Measurements from ENCODE around the gene PVRIG.
A peak's percentile ranks its signal among the peaks of the same experiment; 100 is the strongest.
"Not testable (repeated sequence)": the region's sequence is repeated elsewhere in the genome, so short reads cannot be mapped to it uniquely, and the experiment has no call there.

The PVRIG gene

DNA sequence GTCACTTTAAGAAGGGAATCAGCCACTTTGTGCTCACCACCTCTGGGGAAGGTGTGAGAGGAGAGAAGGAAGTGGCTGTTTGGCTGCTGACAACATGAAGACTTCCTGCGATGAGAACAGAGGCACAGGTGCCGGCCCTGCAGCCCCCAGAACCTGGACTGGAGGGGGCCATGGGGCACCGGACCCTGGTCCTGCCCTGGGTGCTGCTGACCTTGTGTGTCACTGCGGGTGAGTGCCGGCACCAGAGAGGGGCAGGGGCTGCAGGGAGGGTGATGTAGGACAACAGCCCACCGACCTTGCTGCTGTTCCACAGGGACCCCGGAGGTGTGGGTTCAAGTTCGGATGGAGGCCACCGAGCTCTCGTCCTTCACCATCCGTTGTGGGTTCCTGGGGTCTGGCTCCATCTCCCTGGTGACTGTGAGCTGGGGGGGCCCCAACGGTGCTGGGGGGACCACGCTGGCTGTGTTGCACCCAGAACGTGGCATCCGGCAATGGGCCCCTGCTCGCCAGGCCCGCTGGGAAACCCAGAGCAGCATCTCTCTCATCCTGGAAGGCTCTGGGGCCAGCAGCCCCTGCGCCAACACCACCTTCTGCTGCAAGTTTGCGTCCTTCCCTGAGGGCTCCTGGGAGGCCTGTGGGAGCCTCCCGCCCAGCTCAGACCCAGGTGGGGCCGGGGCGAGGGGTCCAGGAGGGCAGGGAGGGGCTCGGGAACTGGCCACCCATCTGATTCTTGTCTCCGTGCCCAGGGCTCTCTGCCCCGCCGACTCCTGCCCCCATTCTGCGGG, at the start of gene PVRIG:
PVRIG (plus strand) TSS at position 149 of the 785 bp plus-strand sequence; CDS start at position 171, 22 bp downstream.
- not testable (repeated sequence) for DNase-seq

DNA sequence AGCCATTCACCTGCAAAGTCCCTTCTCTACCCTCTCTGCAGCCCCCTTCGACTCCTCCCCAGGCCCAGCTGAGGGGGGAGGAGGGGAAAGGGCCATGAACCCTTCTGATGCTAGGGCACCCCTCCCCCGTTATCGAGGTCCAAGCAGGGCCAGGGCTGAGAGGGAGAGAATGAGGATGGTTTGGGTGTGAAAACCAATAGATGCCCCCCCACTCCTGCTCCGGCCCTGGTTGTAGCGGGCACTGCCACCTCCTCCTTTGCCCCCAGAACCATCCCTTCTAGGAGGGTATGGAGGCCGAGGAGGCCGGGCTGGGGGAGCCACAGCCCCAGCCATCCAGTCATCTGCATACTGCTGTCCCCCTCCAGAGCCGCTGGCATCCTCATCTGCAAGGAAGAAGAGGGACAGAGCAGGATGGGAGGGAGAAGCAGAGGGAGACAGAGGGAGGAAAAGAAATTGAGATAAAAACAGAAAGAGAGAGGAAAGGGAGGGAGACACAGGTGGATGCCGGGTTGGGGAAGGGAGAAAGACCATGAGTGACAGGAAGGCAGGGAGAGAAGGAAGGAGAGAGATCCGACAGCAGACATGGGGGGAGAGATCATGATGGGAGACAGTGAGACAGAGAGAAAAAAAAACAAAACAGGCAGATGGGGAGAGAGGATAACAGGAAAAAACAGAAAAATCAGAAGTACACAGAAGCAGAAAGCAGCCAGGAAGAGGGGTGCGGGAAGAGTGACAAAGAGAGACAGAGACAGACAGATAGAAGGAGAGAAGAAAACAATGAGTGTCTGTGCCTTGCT, 49.5 kb upstream of the PVRIG start:
- DNase-seq = no peak

DNA sequence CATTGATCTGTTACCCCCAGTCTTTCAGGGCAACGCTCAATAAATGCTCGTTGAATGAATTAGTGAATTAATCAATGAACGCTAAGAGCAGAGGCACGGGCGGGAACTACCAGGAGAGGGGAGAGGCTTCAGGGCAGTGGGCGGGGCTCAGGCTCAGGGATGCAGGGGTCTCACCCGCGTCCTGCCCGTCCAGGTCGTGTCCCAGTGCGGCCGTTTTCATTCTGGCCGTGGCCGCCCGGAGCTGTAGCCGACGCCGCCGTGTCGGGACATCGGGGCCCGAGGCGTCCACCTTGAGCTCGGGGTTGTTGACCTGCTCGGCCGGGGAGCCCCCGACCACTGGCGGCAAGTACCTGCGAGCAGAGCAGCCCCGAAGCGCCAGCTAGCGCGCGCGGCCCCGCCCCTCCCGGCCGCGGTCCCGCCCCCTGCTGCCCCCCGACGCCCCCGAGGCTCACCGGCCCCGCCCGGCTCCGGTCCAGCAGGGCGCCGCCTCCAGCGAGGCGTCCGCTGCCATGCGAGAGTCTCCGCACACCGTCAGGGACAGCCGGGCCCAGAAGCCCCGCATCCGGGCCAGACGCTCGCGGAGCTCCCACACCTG, 48.6 kb upstream of the PVRIG start:
- DNase-seq = no peak

DNA sequence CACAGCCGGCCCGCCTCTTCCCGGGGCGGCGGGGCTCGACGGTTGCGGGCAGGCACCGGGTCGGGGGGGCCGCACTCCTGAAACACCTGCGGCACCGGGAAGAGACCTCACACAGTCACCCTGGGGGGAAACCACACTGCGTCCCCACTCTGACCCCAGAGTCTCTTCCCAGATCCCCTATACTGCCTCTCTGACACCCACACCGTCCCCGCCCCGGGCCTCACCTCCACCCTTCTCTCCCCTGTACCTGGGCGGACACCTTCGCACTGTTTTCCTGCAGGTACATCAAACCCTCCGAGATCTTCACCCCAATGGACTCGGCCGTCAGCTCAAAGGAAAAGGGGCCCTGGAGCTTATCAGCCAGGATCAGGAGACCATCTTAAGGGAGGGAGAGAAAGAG, 47.9 kb upstream of the PVRIG start:
- DNase-seq = no peak

DNA sequence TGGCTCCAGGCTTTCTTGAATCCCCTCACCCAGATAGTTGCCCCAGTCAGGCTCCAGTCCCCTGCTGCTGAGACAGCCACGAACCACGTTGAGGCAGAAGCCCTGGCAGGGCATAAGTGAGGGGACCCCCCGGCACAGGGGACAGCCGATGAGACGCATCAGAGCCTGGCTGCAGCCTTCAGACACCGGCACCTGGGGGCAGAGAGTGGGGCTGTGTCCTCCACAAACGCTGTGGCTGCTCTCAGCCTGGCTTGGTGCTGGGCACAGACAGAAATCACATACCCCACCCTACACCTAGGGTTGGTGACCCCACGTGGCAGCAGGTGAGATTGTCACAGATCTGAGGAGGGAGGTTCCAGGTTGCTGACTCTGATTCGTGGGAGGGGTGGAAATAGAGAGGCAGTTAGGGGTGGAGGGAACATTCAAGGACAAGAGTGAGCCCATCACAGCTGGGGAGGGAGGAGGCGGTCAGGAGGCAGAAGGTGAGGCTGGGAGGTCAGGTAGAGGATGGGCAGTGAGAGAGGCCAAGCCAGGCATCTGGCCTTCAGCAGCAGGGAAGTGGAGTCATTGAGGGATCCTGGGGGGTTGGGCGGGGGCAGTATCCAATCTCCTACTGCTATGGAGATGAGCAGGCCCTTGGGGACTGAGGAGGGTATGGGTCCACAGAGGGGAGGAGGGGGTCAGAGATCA, 45.8 kb upstream of the PVRIG start:
- no peak for DNase-seq

DNA sequence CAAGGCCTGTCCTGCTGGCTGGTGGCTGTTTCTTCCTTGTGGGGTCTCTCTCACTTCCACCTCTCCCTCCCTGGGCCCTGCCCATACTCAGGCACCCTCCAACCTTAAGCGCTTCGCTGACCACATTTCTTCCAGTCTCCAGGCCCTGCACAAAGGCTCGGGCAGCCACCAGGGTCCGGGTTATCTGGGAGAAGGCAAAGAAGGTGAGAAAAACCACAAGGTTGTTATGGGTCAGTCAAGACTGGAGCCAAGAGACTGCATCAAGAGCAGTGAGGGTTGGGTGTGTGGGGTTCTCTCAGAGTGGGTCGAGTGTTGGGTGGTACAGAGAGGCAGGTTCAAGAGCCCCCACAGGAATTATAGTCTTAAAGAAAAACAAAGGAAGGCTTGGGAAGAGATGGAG, 45.2 kb upstream of the PVRIG start:
- no peak for DNase-seq

DNA sequence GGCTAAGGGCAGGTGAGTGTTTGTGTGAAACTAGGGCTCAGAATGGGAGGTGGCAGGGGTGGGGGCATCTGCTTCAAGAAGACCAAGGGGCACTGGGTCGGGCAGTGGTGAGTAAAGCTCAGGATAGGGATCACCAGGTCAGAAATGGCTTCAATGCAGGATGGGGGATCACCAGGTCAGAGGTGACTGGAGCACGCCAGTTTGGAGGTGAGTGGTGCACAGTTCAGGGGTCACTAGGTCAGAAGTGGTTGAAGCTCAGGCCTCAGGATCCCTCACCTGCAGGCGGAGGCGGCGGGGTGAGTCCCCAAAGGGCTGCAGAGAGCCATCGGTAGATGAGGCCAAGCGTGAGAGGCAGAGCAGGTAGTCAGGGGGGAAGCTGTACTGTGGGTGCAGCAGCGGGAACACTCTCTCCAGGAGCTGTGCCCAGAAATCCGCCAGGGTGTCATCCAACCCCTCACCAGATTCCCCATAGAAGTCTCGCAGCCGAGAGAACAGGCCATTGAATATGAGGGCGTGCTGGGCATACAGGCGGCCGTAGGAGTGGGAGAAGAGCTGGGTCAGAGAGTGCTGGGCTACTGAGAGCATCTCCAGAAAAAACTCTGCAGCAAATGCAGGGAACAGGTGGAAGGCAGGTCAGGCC, 44.3 kb upstream of the PVRIG start:
- no peak for DNase-seq

DNA sequence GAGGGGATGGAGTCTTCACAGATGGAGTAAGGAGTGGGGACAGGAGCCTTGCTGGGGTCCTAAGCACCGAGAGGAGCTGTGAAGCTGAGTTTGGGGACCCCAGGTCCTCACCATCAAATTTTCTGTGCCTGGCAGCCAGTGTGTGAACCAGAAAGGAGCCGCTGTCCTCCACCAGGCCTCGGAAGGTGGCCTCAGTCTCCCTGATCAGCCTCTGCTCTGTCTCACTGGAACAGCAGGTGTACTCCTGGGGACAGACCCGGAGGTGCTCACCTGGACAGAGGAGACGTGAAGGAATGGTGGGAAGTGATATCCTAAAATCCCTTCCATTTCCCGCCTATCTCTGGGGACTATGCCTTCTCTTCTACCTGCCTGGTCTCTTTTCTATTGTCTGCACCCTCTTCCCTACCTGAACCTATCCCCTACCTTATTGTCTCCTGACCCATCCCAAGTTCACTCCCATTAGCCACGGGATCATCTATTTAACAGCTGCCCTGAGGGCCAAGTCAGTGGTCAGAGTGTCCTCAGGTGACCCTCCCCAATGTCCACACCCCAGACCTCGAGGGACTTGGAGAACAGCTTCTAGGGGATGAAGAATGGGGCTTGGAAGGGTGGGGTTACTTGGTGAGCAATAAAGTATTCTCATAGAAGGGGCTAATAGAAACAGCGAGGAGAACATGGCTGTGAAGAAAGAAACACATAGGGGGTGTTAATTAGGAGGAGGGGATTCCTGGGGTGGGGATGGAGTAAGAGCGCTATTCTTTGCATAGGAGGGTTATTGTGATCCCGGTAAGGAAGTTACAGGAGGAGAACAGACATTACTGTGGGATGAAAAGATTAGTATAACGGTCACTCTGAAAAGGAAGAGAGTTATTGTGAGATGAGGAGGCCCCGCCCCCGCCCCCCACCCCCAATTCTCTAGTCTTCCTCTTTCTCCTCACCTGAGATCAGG, 43.4 kb upstream of the PVRIG start:
- DNase-seq = peak in 1 of 3 experiments; percentile 58

DNA sequence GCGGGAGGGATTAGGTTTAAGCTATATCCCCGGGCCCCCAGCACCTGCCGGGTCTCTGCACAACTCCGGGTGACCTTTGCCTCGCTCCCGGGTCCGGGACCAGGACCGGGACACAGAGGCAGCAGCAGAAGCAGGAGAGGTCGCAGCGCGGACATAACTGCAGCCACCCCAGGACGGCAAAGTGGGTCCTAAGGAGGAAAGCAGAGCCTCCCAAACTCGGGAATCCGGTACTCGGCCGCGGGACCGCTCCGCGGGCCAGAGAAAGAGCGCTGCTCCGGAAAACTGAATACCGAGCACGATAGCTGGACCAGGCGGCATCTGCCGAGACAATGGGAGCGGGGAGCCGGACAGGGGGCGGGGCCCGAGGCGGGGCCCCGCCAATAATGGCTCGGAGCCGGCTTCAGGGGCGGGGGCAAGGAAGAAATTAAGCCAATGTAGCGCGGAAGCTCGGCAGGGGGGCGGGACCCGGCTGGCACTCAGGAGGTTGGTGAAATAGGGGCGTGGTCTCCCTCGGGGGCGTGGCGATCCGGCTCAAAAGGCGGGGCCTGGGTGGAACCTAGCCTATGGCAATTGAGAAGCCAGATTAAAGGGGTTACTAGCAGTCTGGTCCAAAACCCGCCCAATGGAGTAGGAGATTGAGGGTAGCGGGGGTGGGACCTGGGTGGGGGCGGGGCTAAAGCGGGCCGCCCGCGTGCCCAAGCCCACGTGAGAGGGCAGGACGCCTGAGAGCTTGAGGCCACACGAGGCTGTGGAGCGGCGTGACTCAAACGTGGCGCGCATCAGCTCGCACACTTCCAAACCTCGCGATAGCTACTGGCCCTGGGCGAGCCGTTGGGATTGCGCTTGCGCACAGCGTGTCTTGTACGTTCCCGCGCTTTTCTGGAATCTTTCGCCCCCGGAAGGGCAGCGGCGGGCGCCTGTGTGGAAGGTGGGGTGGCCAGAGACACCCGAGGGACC, 42.4 kb upstream of the PVRIG start, which contains the start of the genes GPC2 and STAG3:
GPC2 (minus strand) TSS at position 337 of the 957 bp plus-strand sequence; CDS start at position 155, 182 bp downstream.
STAG3 (plus strand) TSS at position 874 of the 957 bp plus-strand sequence. CDS start 2,639 bp downstream, outside the sequence.
- DNase-seq = peak; percentile 99 to 100 (median 100)

DNA sequence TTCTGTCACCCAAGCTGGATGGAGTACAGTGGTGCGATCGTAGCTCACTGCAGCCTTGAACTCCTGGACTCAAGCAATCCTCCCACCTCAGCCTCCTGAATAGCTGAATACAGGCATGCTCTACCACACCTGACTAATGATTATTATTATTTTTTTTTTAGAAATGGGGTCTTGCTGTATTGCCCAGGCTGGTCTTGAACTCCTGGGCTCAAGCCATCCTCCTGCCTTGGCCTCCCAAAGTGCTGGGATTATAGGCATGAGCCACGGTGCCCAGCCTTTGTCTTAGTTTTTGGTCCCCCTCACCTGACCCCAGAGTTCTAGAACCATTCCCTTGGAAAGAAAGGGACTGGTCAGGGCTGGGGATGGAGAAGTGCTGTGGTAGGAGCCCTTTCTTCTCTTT, 39.7 kb upstream of the PVRIG start:
- not testable (repeated sequence) for DNase-seq

DNA sequence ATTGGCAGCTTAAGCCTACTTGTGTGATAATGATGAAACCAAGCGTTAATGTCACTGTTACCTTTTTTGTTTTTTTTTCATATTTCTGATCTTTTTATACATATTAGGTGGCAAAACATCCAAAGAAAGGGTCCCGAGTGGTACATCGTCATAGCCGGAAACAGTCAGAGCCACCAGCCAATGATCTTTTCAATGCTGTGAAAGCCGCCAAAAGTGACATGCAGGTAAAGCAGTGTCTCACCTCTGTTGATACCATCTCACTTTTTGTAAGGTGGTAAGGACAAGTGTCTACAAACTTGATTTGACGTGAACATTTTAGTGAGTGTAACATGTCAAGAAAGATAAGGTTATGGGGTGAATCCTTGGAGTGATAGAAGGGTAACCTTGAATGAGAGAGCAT, 37.1 kb upstream of the PVRIG start:
- not testable (repeated sequence) for DNase-seq

DNA sequence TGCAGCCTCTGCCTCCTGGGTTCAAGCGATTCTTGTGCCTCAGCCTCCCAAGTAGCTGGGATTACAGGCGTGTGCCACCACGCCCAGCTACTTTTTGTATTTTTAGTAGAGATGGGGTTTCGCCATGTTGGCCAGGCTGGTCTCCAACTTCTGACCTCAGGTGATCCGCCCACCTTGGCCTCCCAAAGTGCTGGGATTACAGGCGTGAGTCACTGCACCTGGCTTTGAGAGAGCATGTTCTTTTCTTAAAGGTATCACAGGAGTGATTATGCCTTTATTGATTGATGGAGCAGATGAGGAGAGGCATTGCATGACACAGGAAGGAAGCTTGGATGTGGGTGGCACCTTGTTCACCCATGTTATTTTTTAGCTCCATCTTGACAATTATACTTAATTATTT, 36.7 kb upstream of the PVRIG start:
- DNase-seq = not testable (repeated sequence)

DNA sequence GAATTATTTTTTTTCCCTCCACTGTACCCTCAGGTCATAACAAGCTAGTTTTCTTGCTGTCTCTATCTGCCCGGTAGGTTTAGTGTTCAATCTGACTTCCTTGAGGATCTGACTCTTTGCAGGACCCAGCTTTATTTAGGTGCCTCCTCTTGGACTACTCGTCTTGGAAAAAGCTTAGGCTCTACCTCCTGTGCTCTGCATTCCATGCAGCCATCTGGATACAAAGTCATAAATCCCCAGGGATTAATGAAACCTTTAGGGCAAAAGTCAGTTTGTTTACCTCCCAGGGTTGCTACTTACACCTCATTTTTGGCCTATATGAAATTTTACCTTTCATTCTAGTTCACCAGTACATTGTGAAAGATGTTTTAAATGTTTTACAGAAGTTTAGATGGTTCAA, 34.0 kb upstream of the PVRIG start:
- no peak for DNase-seq

DNA sequence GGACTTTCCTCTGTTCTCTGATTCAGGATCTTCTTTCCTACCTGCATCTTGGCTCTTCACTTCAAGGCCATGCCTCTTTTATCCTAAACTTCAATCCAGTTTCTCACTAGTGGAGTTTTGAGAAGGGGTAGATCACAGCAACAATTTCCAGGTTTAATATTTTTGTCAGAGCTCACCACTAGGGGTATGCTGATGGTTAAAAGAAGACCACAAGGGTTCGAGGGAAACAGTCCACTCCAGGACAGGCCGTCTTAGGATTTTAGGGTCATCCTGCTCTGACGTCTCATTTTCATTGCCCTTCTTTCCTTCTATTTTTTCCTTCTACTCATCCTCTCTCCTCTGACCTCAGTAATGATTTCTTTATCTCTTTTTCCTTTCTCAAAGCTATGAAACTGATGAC, 30.7 kb upstream of the PVRIG start:
- no peak for DNase-seq

DNA sequence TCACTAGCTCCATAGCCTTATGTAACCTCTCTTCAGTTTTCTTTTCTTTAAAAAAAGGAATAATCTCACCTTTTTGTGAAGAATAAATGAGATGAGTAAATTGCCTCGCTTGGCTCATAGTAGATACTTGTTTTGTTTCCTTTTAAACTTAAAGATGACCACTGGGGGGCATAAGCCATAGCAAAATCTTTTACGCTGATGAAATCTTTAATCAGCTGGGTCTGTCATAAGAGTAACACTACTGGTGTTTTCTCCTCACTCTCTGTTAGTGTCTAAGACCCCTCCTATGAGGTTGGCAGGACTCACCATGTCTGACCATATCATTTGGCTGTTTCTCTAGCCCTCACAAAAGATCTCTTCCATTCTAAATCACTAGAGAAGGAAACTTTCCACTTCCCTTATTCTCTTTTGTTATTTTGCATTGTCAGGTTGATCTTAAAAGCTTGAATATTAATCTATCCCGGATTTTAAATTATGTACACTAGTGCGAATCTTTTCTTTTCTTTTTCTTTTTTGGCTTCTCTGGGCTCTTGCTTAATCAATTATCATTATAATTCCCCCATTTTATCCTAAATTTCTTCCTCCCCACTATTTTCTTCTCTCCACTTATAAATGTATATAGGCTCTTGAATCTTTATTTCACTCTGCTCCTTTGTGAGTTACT, 29.6 kb upstream of the PVRIG start:
- DNase-seq = no peak

DNA sequence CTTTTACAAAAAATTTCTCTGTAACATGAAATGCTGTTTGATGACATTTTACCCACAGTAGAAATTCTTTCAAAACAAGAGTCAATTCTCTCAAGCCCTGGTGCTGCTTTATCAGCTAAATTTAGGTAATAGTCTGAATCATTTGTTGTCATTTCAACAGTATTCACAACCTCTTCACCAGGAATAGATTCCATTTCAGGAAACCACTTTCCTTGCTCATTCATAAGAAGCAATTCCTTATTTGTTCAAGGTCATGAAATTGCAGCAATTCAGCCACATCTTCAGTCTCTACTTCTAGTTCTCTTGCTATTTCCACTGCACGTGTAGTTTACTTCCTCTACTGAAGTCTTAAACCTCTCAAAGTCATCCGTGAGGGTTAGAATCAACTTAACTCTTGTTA, 28.0 kb upstream of the PVRIG start:
- DNase-seq = no peak

DNA sequence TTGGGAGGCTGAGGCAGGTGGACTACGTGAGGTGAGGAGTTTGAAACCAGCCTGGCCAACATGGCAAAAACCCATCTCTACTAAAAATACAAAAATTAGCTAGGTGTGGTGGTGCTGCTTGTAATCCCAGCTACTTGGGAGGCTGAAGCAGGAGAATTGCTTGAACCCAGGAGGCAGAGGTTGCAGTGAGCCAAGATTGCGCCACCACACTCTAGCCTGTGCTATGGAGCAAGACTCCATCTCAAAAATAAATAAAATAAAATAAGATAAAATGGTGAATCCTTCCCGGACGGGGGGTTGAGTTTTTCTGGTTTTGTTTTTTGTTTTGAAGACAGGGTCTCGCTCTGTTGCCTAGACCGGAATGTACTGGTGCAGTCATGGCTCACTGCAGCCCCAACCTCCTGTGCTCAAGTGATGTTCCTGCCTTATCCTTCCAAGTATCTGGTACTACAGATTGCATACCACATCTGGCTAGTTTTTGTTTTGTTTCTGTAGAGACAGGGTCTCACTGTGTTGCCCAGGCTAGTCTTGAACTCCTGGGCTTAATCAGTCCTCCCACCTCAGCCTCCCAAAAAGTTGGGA, 27.4 kb upstream of the PVRIG start:
- not testable (repeated sequence) for DNase-seq

DNA sequence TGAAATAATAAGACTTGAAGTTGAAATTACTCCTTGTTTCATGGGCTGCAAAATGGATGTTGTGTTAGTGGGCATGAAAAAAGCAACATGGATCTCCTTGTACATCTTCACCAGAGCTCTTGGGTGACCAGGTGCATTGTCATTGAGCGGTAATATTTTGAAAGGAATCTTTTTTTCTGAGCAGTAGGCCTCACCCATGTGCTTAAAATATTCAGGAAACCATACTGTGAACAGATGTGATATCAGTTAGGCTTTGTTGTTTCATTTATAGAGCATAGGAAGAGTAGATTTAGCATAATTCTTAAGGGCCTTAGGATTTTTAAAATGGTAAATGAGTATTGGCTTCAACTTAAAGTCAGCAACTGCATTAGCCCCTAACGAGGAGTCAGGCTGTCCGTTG, 26.8 kb upstream of the PVRIG start:
- DNase-seq = no peak

DNA sequence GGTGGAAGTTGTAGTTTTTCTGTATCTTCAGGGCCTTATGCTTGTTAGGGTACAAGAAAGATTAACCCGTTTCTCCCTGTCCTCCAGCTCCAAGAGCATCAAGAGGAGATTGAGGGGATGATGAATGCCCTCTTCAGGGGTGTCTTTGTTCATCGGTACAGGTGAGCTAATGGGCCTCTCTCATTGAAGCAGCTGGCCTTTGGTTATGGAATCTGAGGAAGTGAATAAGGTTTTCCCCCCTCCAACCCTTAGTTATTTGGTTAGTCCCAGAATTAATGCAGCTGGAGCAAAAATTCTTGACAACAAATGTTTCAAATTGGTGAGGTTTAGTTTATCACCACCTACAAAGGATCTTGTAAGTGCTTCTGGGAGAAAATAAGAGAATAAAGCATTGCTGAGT, 24.5 kb upstream of the PVRIG start:
- no peak for DNase-seq
